Stimulated activated CD8-positive, alpha-beta memory T cell treated with anti-CD3 and anti-CD28 coated beads, Interleukin-7, amount 100 ng/mL, for 24 hours (primary cell): ENCODE results near the gene DDHD1.
"Not testable (repeated sequence)": the region's sequence is repeated elsewhere in the genome, so short reads cannot be mapped to it uniquely, and the experiment has no call there.

Source experiments
- DNase-seq: peaks from one replicate; pipeline ENCODE4 v3.0.0-alpha.2; 2020; ENCODE audit warnings: low read depth

DDHD1 gene

DNA sequence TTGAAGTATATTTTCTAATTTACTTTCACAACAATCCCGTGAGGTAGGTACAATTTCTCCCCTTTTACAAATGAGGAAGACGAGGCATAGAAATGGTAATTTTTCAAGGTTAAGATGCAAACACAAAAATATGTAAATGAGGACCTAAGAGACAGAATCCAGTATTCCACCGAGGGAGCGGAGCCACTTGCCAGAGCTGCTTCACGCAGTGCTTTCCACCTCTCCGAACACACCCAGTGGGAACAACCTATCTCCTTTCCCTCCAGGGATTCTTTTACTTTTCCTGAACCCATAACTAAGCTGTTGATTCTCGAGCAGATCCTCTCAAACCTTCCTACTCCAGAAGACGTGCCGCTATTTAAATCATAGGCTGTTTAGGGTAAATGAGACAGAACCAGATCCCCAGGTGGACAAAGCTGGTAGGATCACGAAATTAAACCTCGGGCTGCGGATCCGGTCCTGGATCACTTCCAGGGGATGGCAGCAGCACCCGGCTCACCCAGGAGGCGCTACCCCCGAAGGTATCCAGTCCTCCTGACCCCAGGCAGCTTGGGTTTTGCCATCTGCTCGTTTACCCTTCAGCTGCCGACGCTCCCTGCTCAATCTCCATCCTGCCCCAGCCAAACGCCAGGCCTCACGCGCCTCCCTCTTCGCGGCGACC lies 1.5 kb downstream of the DDHD1 start:
- no peak for DNase-seq

DNA sequence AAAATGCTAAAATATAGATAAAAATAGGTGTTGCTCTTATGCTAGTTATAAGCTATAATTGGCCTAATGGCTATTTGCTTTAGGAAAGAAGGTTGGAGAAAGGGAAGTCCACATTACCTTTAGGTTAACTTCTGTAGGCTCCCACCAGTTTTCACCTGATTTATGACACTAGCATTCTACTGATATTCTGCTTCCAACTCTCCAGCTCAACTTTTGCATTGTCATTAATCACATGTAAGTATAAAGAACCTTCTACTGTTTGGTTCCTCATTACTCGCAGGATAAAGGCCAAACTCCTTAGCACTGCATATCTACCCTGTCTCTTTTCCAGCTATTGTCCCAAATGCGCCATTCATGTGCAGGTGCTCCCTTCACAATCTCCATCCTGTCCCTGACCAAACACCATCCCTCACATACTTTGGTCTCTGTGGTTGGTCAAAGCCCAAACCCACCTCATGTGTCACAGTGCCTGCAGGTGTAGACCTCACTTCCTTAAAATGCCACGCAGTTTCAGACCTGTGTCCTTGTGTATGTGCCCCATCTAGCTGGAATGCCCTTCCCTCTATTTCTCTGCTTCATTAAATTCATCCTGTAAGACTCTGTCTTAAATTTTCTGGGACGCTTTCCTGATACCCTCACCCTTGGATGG lies 3.3 kb downstream of the DDHD1 start:
- DNase-seq, result no peak

- no peak for DNase-seq
Observed at GRCh38 chr14:53148671-53149070, 4.5 kb downstream of the DDHD1 start.

- DNase-seq, result no peak
Observed at GRCh38 chr14:53147893-53148292, 5.2 kb downstream of the DDHD1 start.

DNA sequence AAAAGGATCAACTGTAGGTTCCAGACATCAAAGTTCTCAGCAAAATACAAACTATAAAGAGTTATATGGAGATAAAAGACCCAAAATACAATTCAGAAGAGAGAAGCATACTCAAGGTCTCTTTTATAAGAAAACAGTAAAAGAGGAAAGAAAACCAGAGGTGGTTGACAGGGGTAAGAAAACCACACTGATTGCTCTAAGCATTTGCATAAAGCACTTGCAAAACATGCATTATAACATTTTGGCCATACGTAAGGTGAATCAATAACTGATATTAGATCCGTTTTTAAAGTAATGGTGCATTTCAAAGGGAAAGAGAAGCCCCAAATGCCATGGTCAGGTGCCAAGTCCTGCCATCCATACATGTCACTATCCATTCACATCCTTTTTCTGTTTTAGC lies 5.9 kb downstream of the DDHD1 start:
- DNase-seq, result no peak

- DNase-seq, result no peak
Observed at GRCh38 chr14:53146739-53147138, 6.4 kb downstream of the DDHD1 start.

- no peak for DNase-seq
Observed at GRCh38 chr14:53144244-53144643, 8.9 kb downstream of the DDHD1 start.

GRCh38 chr14:53140585-53140984 lies 12.5 kb downstream of the DDHD1 start:
- DNase-seq, result no peak

- no peak for DNase-seq
Observed at GRCh38 chr14:53137568-53138203, 15.4 kb downstream of the DDHD1 start.

DNA sequence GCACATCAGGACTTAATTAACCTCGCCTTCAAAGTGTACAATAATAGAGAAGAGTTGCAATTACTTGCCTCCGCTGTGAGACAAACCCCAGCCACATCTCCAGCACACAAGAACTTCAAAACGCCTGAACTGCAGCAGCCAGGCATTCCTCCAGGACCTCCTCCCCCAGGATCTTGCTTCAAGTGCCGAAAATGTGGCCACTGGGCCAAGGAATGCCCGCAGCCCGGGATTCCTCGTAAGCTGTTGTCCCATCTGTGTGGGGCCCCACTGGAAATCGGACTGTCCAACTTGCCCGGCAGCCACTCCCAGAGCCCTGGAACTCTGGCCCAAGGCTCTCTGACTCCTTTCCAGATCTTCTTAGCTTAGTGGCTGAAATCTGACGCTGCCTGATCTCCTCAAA lies 22.6 kb downstream of the DDHD1 start:
- DNase-seq, result not testable (repeated sequence)

DNA sequence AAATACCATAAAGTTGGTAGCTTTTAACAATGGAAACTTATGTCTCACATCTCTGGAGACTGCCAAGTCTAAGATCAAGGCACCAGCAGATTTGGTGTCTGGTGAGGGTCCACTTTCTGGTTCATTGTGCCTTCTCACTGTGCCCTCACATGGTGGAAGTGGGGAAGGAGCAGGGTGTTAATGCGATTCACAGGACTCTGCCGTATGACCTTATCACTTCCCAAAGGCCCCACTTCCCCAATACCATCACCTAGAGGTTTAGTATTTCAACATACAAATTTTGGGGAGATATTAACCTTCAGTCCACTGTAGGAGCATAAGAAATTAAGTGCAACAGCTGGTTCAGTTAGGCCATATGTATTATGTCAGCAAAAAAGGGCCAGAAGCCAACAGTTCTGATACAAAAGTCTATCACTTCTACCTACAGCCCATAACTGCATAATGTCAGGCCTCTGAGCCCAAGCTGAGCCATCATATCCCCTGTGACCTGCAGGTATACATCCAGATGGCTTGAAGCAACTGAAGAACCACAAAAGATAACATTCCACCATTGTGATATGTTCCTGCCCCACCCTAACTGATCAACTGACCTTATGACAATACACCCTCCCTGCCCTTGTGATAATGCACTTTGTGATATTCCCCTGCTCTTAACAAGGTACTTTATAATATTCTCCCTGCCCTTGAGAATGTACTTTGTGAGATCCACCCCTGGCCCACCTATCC lies 24.7 kb downstream of the DDHD1 start:
- no peak for DNase-seq

GRCh38 chr14:53127832-53128231 lies 25.3 kb downstream of the DDHD1 start:
- no peak for DNase-seq

- DNase-seq, result no peak
Observed at GRCh38 chr14:53127151-53127550, 26.0 kb downstream of the DDHD1 start.

GRCh38 chr14:53126731-53127130 lies 26.4 kb downstream of the DDHD1 start:
- DNase-seq, result no peak

DNA sequence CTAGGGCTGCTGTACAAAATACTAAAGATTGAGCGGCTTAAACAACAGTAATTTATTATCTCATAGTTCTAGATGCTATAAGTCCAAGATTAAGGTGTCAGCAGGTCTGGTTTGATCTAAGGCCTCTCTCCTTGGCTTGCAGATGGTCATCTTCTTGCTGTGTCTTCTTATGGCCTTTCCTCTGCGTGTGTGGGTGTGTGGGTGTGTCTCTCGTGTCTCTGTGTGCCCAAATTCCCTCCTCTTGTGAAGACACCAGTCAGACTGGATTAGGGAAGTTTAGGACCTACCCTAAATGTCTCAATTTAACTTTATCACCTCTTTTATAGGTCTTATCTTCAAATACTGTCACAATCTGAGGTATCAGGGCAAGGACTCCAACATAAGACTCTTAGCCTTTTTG lies 28.3 kb downstream of the DDHD1 start:
- no peak for DNase-seq

DNA sequence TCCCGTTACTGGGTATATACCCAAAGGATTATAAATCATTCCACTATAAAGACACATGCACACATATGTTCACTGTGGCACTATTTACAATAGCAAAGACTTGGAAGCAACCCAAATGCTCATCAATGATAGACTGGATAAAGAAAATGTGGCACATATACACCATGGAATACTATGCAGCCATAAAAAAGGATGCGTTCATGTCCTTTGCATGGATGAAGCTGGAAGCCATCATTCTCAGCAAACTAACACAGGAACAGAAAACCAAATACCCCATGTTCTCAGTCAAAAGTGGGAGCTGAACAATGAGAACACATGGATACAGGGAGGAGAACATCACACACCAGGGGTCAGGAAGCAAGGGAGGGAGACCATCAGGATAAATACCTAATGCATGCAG lies 31.7 kb downstream of the DDHD1 start:
- DNase-seq, result not testable (repeated sequence)

GRCh38 chr14:53117479-53117878 lies 35.6 kb downstream of the DDHD1 start:
- not testable (repeated sequence) for DNase-seq

DNA sequence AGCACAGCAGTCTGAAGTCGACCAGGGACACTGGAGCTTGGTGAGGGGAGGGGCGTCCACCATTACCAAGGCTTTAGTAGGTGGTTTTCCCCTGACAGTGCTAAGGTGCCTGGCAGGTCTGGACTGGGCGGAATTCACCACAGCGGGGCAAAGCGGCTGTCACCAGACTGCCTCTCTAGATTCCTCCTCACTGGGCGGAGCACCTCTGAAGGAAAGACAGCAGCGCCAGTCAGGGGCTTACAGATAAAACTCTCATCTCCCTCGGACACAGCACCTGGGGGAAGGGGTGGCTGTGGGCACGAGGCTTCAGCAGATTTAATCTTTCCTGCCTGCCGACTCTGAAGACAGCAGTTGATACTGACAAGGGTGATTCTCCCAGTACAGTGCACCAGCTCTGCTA lies 39.1 kb downstream of the DDHD1 start:
- DNase-seq, result no peak

DNA sequence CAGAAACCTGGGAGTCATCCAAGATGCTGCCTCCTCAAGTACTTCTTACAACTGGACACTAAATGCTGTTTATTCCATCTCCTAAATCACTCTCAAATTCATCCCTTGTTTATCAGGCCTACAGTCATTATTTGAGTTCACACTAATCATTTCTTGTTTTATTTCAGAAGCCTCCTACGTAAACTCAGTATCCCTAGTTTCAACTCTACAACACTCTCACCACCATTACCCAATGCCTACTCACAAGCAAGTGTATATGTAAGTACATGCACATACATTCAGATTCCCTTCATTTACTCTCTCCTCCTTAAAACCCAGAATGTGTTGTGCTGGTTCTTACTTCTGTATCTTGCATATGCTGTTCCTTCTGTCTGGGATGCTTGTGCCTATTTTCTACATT lies 43.0 kb downstream of the DDHD1 start:
- no peak for DNase-seq

DNA sequence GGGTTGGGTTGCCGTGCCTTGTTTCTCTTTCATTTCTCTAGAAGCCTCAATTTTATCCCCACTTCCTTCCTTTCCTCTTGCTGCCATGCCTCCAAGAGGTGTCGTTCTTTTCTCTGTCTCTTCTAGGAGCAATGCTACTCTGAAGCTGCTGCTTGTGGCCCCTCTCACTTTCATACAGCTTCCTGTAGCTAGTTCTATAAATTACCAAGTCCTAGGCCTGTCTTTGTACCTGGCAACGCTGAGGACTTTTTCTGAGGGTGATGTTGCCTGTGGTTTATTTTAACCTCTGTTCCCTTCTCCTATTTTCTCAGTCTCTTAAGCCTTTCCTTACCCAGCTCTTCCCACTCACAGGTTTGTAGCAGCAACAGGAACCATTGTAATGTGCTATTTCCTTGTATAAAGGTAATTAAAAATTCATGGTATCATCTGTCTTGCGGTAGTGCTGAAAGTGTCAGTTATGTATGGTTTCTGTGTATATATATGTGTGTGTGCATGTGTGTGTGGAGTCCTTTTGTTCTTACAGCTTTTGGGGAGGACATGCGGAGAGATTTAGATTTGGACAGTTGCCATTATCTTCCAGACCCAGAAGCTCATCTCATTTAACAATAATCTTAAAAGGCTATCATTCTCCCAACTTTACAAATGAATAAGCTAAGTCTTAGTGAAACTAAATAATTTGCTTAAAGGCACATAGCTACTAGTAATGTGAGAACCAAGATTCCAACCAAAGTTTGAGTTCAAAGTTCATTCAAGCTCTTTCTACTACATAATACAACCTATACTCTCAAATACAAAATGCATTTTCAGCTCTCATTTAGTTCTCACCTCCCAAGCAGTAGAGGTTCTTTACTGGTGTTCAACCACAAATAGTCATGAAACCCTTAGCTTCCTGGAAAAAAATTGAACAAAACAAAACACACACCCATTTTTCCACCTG lies 43.8 kb downstream of the DDHD1 start:
- peak; percentile 19 for DNase-seq

- no peak for DNase-seq
Observed at GRCh38 chr14:53108292-53109104, 44.6 kb downstream of the DDHD1 start.
